H1 (cell line): ENCODE results near the gene PDE4D. TPM values are rescaled to one million over a fixed set of nuclear protein-coding genes. Genes with fewer than 3 reads are reported as not detected.

Experiments
- CTCF ChIA-PET: fragments of 300-600 bp; sonication (Branson Sonifier 250); formaldehyde crosslinking; loops from one replicate; lab custom pipeline; 2021; ENCODE audit not compliant: partially characterized antibody; lab: Charles Lee
- POLR2A ChIA-PET: fragments of 300-600 bp; sonication (Branson Sonifier 250); formaldehyde crosslinking; loops from one replicate; lab custom pipeline; 2021; ENCODE audit warnings: inconsistent platforms; ENCODE audit not compliant: partially characterized antibody; lab: Charles Lee
- DNase-seq, 2 experiments: peaks; one replicate each; pipeline versions ENCODE4 v3.0.0 to v3.0.0-alpha.2; 2010 to 2022; ENCODE audit warnings: low spot score in 2 of 2, low read depth in 1 of 2, mixed read lengths in 1 of 2
- FAIRE-seq: peaks from 2 replicates; lab custom pipeline; 2011; peaks lifted over from hg19 to GRCh38; lab: Jason Lieb, UNC
- H2AFZ ChIP-seq: 2 replicates; pipeline ENCODE4 v1.8.1; 2012; ENCODE audit warnings: low read length, inconsistent platforms
- H2AK5ac ChIP-seq: 2 replicates; pipeline ENCODE4 v1.6.1; 2013; ENCODE audit warnings: low read depth, low read length
- H2BK120ac ChIP-seq: replicated peaks from 2 replicates; pipeline ENCODE3; 2013; ENCODE audit warnings: low read depth, low read length, inconsistent platforms
- H2BK12ac ChIP-seq: 2 replicates; pipeline ENCODE4 v1.6.1; 2013; ENCODE audit warnings: low read depth, low read length
- H2BK15ac ChIP-seq: 2 replicates; pipeline ENCODE4 v1.6.1; 2013; ENCODE audit warnings: low read length
- H2BK20ac ChIP-seq: 2 replicates; pipeline ENCODE4 v1.6.1; 2013; ENCODE audit warnings: low read length
- H2BK5ac ChIP-seq: 2 replicates; pipeline ENCODE4 v1.6.1; 2013; ENCODE audit warnings: low read depth, low read length
- H3K14ac ChIP-seq: 2 replicates; pipeline ENCODE4 v1.6.1; 2013; ENCODE audit warnings: inconsistent platforms; ENCODE audit not compliant: insufficient read length
- H3K18ac ChIP-seq: 2 replicates; pipeline ENCODE4 v1.6.1; 2013; ENCODE audit warnings: low read length; ENCODE audit errors: extremely low read depth
- H3K23ac ChIP-seq: 2 replicates; pipeline ENCODE4 v1.6.1; 2013; ENCODE audit warnings: inconsistent platforms; ENCODE audit not compliant: insufficient read length
- H3K23me2 ChIP-seq: 2 replicates; pipeline ENCODE4 v1.6.1; 2013; ENCODE audit warnings: low read depth, low read length
- H3K27ac ChIP-seq: 2 replicates; pipeline ENCODE4 v1.6.1; 2011; ENCODE audit warnings: low read depth, low read length, inconsistent platforms
- H3K27me3 ChIP-seq, 4 experiments: replicated peaks in 1 of 4; 1 replicate in 1 of 4; 2 replicates in 3 of 4; pipeline versions ENCODE4 v1.6.1 to v1.8.1; 2011 to 2013; ENCODE audit warnings: low read length in 3 of 4, mild to moderate bottlenecking in 3 of 4, inconsistent platforms in 2 of 4, mixed read lengths in 2 of 4, moderate library complexity in 1 of 4; ENCODE audit not compliant: control insufficient read depth in 3 of 4, insufficient read depth in 3 of 4; ENCODE audit errors: extremely low read depth in 1 of 4
- H3K36me3 ChIP-seq, 4 experiments: 2 replicates each; pipeline versions ENCODE4 v1.6.1 to v1.8.1; 2011 to 2013; ENCODE audit warnings: mild to moderate bottlenecking in 4 of 4, low read length in 3 of 4, moderate library complexity in 2 of 4, control low read depth in 1 of 4, inconsistent platforms in 1 of 4; ENCODE audit not compliant: insufficient read depth in 4 of 4, control insufficient read depth in 2 of 4
- H3K4ac ChIP-seq: replicated peaks from 2 replicates; pipeline ENCODE3; 2013; ENCODE audit warnings: low read length, low read depth, mixed read lengths, inconsistent platforms; ENCODE audit not compliant: insufficient read length
- H3K4me1 ChIP-seq, 4 experiments: replicated peaks in 1 of 4; 1 replicate in 1 of 4; 2 replicates in 3 of 4; pipeline versions ENCODE4 v1.6.1 to v1.8.1; 2011 to 2013; ENCODE audit warnings: low read length in 3 of 4, inconsistent platforms in 2 of 4, mixed read lengths in 1 of 4; ENCODE audit not compliant: insufficient read depth in 4 of 4, control insufficient read depth in 3 of 4
- H3K4me2 ChIP-seq, 2 experiments: 2 replicates each; pipeline versions ENCODE4 v1.6.1 to v1.8.1; 2011 to 2013; ENCODE audit warnings: low read depth in 2 of 2, low read length in 2 of 2, control low read depth in 1 of 2, inconsistent platforms in 1 of 2, mild to moderate bottlenecking in 1 of 2; ENCODE audit not compliant: insufficient read depth in 1 of 2
- H3K4me3 ChIP-seq, 4 experiments: fragments of 200-600, 300-600 bp in 1 of 4; sonication (generic), shearing (Covaris generic), sonication (Bioruptor Twin) in 1 of 4; 2 replicates each; pipeline versions ENCODE4 v1.5.1 to v1.8.1; 2011 to 2016; ENCODE audit warnings: low read length in 4 of 4, low read depth in 3 of 4, control low read depth in 2 of 4, inconsistent platforms in 2 of 4, mild to moderate bottlenecking in 2 of 4, mixed read lengths in 1 of 4, moderate library complexity in 1 of 4; ENCODE audit not compliant: insufficient read depth in 2 of 4; ENCODE audit errors: extremely low read depth in 1 of 4
- H3K56ac ChIP-seq: replicated peaks from 2 replicates; pipeline ENCODE3; 2013; ENCODE audit warnings: low read depth, mild to moderate bottlenecking, mixed read lengths, low read length, inconsistent platforms; ENCODE audit not compliant: insufficient read length
- H3K79me1 ChIP-seq: 2 replicates; pipeline ENCODE4 v1.6.1; 2013; ENCODE audit warnings: low read depth, low read length, control low read depth
- H3K79me2 ChIP-seq, 2 experiments: 2 replicates each; pipeline versions ENCODE4 v1.6.1 to v1.8.1; 2012 to 2013; ENCODE audit warnings: low read length in 2 of 2, mild to moderate bottlenecking in 2 of 2, inconsistent platforms in 1 of 2; ENCODE audit not compliant: insufficient read depth in 2 of 2, control insufficient read depth in 1 of 2
- H3K9ac ChIP-seq, 4 experiments: replicated peaks in 1 of 4; 1 replicate in 1 of 4; 2 replicates in 3 of 4; pipeline versions ENCODE4 v1.6.1 to v1.8.1; 2011 to 2013; ENCODE audit warnings: low read depth in 3 of 4, low read length in 3 of 4, control low read depth in 2 of 4, mild to moderate bottlenecking in 2 of 4, moderate library complexity in 2 of 4, inconsistent platforms in 1 of 4; ENCODE audit errors: extremely low read depth in 1 of 4
- H3K9me3 ChIP-seq, 2 experiments: 2 replicates each; pipeline versions ENCODE4 v1.6.1 to v1.8.1; 2012 to 2013; ENCODE audit warnings: mild to moderate bottlenecking in 2 of 2, moderate library complexity in 2 of 2, control low read depth in 1 of 2, inconsistent platforms in 1 of 2, low read depth in 1 of 2, low read length in 1 of 2, mixed read lengths in 1 of 2; ENCODE audit not compliant: insufficient read depth in 2 of 2
- H4K20me1 ChIP-seq, 2 experiments: replicated peaks in 1 of 2; 2 replicates each; pipeline versions ENCODE3 to v1.8.1; 2011 to 2013; ENCODE audit warnings: inconsistent platforms in 2 of 2, low read length in 2 of 2, mild to moderate bottlenecking in 1 of 2; ENCODE audit not compliant: insufficient read depth in 2 of 2, control insufficient read depth in 1 of 2
- H4K5ac ChIP-seq: 2 replicates; pipeline ENCODE4 v1.6.1; 2013; ENCODE audit warnings: low read length, low read depth, mixed read lengths, inconsistent platforms; ENCODE audit not compliant: insufficient read length
- H4K8ac ChIP-seq: 2 replicates; pipeline ENCODE4 v1.8.0; 2013; ENCODE audit warnings: mild to moderate bottlenecking, moderate library complexity, low read length, inconsistent platforms; ENCODE audit not compliant: insufficient read depth; ENCODE audit errors: extremely low read depth
- H4K91ac ChIP-seq: replicated peaks from 2 replicates; pipeline ENCODE3; 2013; ENCODE audit warnings: low read length, mixed read lengths, inconsistent platforms; ENCODE audit not compliant: insufficient read length
- PHF8 ChIP-seq: fragments of 200-600 bp; sonication (generic); conservative IDR thresholded peaks from 2 replicates; pipeline ENCODE4 v1.7.1; 2012; ENCODE audit warnings: low read depth, mild to moderate bottlenecking, inconsistent platforms, low read length, moderate library complexity
- SP1 ChIP-seq: IDR thresholded peaks from 2 replicates; pipeline ENCODE4 v1.6.1; 2011; ENCODE audit warnings: low read depth, low read length
- WGBS, 2 experiments: shearing (Covaris generic) in 1 of 2; methylation state at CpG; one replicate each; pipeline versions ENCODE4 v1.1.6 to v1.1.7; 2013 to 2015; ENCODE audit warnings: low lambda C conversion rate in 2 of 2, mixed read lengths in 2 of 2, inconsistent platforms in 1 of 2, low coverage in 1 of 2, missing lambda C conversion rate in 1 of 2; ENCODE audit not compliant: insufficient replicate concordance in 2 of 2, insufficient coverage in 1 of 2, insufficient read length in 1 of 2; ENCODE audit errors: extremely low coverage in 1 of 2, missing lambda C conversion rate in 1 of 2; 5-methylcytosine and 5-hydroxymethylcytosine counted together
- polyA plus RNA-seq, 7 experiments: library from polyadenylated mRNA; depleted of rRNA in 3 of 7; stranded (reverse) in 5 of 7; unstranded in 2 of 7; fragments of >200 nt in 5 of 7; fragments of 200-250 nt in 2 of 7; gene quantifications; 1 replicate in 5 of 7; 2 replicates in 1 of 7; 4 replicates in 1 of 7; pipeline versions ENCODE4 v1.2.1 to v1.2.3, GENCODE V29; 2011 to 2013; ENCODE audit warnings: missing spikeins in 2 of 7, mixed read lengths in 2 of 7
- total RNA-seq: library from RNA; stranded (reverse); fragmentation: NEBNext Ultra II Directional; extraction: Animal tissue kit (Norgen Biotek cat#: 25700); gene quantifications from 2 replicates; pipeline ENCODE4 v1.2.1, GENCODE V29; 2021

The PDE4D gene
- total and polyA plus RNA-seq, 2 of the 8 experiments (the other 6 are each of a cell fraction or from before 2014, with no cell fraction given): 2.3 to 3.7 TPM

DNA sequence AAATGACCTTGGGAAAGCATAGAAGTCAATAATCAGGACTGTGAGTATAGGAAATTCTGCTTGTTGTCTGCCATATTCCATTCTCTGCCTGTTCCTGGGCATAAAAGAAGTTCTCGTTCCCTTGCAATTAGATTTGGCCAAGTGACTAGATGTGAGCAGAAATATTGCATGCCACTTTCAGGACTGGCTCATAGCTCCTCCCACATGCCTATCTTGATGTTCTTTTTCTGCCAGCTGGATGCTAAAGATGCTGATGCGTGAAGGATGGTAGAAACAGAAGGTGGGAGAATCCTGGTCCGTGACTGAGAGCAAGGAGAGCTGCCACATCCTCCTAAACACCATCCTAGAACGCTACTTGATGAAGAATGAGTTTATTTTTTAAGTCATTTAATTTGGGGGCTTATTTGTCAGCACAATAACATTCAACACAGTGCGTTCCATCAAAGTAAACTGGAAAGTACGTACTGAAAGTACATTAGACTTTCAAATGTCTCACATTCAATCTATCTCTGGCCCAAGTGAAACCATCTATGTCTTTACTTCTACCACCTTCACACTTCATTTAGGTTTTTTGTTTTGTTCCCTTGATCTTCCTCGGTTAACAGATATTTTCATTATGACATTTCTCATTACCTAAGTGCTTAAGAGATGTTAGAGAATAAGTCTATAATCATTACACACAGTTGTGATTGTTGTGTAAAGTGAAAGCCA, 662.1 kb downstream of the PDE4D start:
- POLR2A ChIA-PET: no interaction called here
- Histone ChIP-seq H2AK5ac (no peak overlapping the region), H2BK12ac (no peak overlapping the region), H3K27ac (no peak overlapping the region), H3K79me2 (no peaks in the 10 kb centered on the region), H3K4me2 (no peak overlapping the region), H3K9ac (no peak overlapping the region), H3K23me2 (no peaks in the 10 kb centered on the region; the same call in 1 of the 2 replicates), H2BK5ac (no peak overlapping the region), H2BK20ac (no peak overlapping the region), H4K91ac (no peak overlapping the region), H3K56ac (no peak overlapping the region), H3K79me1 (no peaks in the 10 kb centered on the region), H3K23ac (no peak overlapping the region), H3K18ac (no peak overlapping the region), H3K4me3 (no peak overlapping the region), H2BK15ac (no peak overlapping the region), H3K27me3 (no peaks in the 10 kb centered on the region), H3K14ac (no peak overlapping the region), H3K36me3 (no peaks in the 10 kb centered on the region), H3K4me1 (no peaks in the 10 kb centered on the region), H3K4ac (no peak overlapping the region), H4K5ac (no peak overlapping the region), H3K9me3 (no peaks in the 10 kb centered on the region), H4K20me1 (no peaks in the 10 kb centered on the region), H4K8ac (no peak overlapping the region), H2BK120ac (no peak overlapping the region), H2AFZ (no peak overlapping the region)
- WGBS, 2 experiments: 92% methylated on average over 7 of the region's 7 CpGs; no CpG with 5 or more reads in 1 of the 2 experiments
- FAIRE-seq: no peak
- CTCF ChIA-PET: interaction anchor here (0.9 kb wide), 1 partner anchor 17 kb away, joined by 3 read pairs; no protein-coding TSS in a partner anchor
- DNase-seq: no peak
- no peak for TF ChIP-seq SP1
- no peak for TF ChIP-seq PHF8
